Measurements from ENCODE around the gene NCAN. TPM values are rescaled to one million over a fixed set of nuclear protein-coding genes. Genes with fewer than 3 reads are reported as not detected.
A peak's percentile ranks its signal among the peaks of the same experiment; 100 is the strongest.

NCAN gene
- not detected in 2 replicates for total RNA-seq (2014; rRNA removed; shearing (Covaris generic); ENCODE audit: low replicate concordance)

DNA sequence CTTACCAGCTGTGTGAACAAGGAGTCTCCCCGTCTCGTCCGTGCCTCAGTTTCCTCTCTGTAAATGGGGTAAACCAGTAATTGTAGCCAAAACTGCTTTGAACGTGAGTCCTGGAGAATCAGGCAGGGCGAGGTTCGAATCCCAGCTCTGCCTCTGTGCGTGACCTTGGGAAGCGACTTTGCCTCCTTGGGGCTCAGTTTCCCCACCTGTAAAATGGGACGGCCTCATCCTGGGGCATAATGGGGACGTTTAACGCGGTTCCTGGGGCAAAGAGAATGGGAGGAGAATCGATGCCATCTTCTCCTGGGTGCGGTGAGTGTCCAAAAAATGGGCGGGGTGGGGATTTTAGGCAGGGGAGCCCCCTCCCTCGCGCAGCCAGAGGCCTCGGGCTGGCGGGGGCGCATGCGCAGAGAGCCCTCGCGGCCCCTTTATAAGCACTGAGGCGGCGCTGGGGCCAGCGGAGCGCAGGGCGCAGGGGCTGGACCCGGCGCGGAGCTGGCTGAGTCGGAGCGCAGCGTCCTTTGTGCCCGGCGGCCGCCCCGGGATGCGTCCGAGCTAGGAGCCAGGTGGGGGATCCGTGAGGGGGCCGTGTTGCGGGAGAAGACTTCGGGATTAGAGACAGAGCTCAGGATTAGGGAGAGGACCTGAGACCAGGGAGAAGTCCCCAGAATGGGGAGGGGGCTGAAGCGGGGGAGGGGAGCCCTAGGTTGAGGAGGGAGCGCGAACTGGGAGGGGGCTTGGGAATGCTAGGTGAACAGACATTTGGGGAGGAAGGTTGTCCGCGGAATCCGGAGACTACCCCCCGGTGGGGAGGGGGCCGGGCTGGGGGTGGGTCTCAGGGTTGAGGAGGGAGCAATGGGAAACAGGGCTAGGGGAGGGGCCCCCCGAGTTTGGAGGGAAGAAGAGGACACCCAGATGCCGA lies at the start of gene NCAN:
TSS of gene NCAN (plus strand) at position 460 of the 922 bp plus-strand sequence. CDS start 4,996 bp downstream, outside the sequence.
- no peak within 1 kb of the TSS for H3K9ac ChIP-seq (ENCODE audit: low read length)
- H3K4me1 ChIP-seq (ENCODE audit: low read length), result peaks cover 5% of the 10 kb centered on the region; the same call in 1 of the 2 replicates
- H3K79me2 ChIP-seq (ENCODE audit: low read length), result no peaks in the 10 kb centered on the region
- H3K36me3 ChIP-seq (ENCODE audit: insufficient read depth, low read length), result no peaks in the 10 kb centered on the region
- no peak within 1 kb of the TSS for H3K4me2 ChIP-seq (ENCODE audit: low read depth, low read length, poor library complexity, severe bottlenecking)
- H3K9me3 ChIP-seq (ENCODE audit: low read length), result no peaks in the 10 kb centered on the region
- no peak for DNase-seq
- H4K20me1 ChIP-seq (ENCODE audit: insufficient read depth, low read depth, low read length), result no peaks in the 10 kb centered on the region; the same call in 1 of the 2 replicates
- no peak within 1 kb of the TSS for H2AFZ ChIP-seq (ENCODE audit: low read length)
- H3K4me3 ChIP-seq (ENCODE audit: low read length), result no peak within 1 kb of the TSS
- no peaks in the 10 kb centered on the region for H3K9me2 ChIP-seq (replicated peaks; ENCODE audit: insufficient read depth, low read length)
- H3K27me3 ChIP-seq (ENCODE audit: low read length), result no peaks in the 10 kb centered on the region
- H3K27ac ChIP-seq (ENCODE audit: low read length), result no peak within 1 kb of the TSS

DNA sequence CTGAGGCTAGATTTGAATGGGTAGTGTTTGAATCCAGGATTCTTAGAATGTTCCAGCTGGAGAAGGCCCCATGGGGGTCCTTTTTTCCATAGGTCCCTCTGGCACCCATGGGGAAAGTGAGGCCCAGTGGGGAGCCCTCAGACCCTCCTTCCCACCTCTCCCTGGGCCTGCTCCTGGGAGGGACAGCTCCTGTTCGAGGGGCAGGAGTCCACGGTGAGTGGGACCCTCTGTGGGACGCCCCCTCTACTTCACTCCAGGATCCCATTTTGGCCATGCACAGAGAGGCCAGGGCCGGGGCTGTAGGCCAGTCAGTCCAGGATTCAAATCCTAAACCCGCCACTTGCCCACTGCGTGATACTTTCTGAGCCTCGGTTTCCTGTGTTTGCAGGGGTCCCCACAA lies 49.3 kb upstream of the NCAN start:
- Histone ChIP-seq H3K27me3 (ENCODE audit: low read length) (no peaks in the 10 kb centered on the region), H3K27ac (ENCODE audit: low read length) (peak overlapping the region; percentile 99), H2AFZ (ENCODE audit: low read length) (no peak overlapping the region), H3K9me3 (ENCODE audit: low read length) (no peaks in the 10 kb centered on the region), H3K4me1 (ENCODE audit: low read length) (peaks cover 100% of the 10 kb centered on the region), H3K4me2 (ENCODE audit: low read depth, low read length, poor library complexity, severe bottlenecking) (peak overlapping the region; percentile 89), H3K9me2 (replicated peaks; ENCODE audit: insufficient read depth, low read length) (no peaks in the 10 kb centered on the region), H3K9ac (ENCODE audit: low read length) (peak overlapping the region; percentile 94), H3K36me3 (ENCODE audit: insufficient read depth, low read length) (peaks cover 18% of the 10 kb centered on the region; the same call in 1 of the 2 replicates), H3K79me2 (ENCODE audit: low read length) (peaks cover 60% of the 10 kb centered on the region), H4K20me1 (ENCODE audit: insufficient read depth, low read depth, low read length) (peaks cover 34% of the 10 kb centered on the region; the same call in 1 of the 2 replicates), H3K4me3 (ENCODE audit: low read length) (peak overlapping the region; percentile 51; the same call in 1 of the 2 replicates)
- DNase-seq, result no peak

DNA sequence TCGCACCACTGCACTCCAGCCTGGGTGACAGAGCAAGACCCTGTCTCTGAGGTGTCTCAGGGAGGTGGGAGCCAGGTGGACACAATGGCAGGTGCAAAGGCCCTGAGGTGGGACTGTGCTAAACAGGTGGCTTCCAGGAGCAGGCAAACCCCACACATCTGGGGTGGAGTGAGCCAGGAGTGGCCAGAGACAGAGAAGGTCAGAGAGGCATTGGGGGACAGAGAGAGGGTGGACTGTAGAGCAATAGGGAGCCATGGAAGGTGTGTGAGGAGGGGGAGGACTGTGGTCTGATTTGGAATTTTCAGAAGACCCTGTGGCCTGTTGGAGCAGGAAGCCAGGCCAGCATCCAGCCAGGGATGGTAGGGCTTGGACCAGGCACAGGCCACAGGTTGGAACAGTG lies 46.4 kb upstream of the NCAN start:
- Histone ChIP-seq H3K27ac (ENCODE audit: low read length) (peak overlapping the region; percentile 99), H3K4me2 (ENCODE audit: low read depth, low read length, poor library complexity, severe bottlenecking) (peak overlapping the region; percentile 89), H3K4me1 (ENCODE audit: low read length) (peaks cover 86% of the 10 kb centered on the region), H3K4me3 (ENCODE audit: low read length) (peak overlapping the region; percentile 78; the same call in 1 of the 2 replicates), H3K36me3 (ENCODE audit: insufficient read depth, low read length) (peaks cover 29% of the 10 kb centered on the region; the same call in 1 of the 2 replicates), H4K20me1 (ENCODE audit: insufficient read depth, low read depth, low read length) (peaks cover 35% of the 10 kb centered on the region; the same call in 1 of the 2 replicates), H3K9me2 (replicated peaks; ENCODE audit: insufficient read depth, low read length) (no peaks in the 10 kb centered on the region), H3K27me3 (ENCODE audit: low read length) (no peaks in the 10 kb centered on the region), H2AFZ (ENCODE audit: low read length) (no peak overlapping the region), H3K9ac (ENCODE audit: low read length) (peak overlapping the region; percentile 94), H3K79me2 (ENCODE audit: low read length) (peaks cover 74% of the 10 kb centered on the region), H3K9me3 (ENCODE audit: low read length) (no peaks in the 10 kb centered on the region)
- peak; percentile 41 for DNase-seq

DNA sequence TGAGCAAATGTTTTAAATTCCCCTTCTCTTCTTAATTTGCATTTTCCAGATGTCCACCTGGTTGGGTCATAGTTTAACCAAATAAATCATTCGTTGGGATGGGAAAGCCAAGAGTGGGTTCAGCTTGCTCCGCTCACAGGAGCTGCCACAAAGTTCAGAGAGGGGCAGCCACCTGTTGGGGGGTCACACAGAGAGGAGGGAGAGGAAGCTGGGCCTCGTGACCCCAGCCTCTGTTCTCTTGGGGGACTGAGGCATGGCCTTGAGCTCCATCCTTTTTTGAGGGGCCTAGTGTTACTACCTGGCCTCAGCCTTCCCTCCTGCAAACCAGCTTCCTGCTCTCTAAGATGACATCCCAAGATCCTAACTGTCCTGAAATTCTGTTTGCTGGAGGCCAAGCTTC lies 44.1 kb upstream of the NCAN start:
- H4K20me1 ChIP-seq (ENCODE audit: insufficient read depth, low read depth, low read length), result peaks cover 30% of the 10 kb centered on the region; the same call in 1 of the 2 replicates
- peak overlapping the region; percentile 99 for H3K27ac ChIP-seq (ENCODE audit: low read length)
- peak; percentile 65 for DNase-seq
- no peaks in the 10 kb centered on the region for H3K27me3 ChIP-seq (ENCODE audit: low read length)
- peaks cover 86% of the 10 kb centered on the region for H3K4me1 ChIP-seq (ENCODE audit: low read length)
- H3K4me3 ChIP-seq (ENCODE audit: low read length), result peak overlapping the region; percentile 78
- no peaks in the 10 kb centered on the region for H3K9me3 ChIP-seq (ENCODE audit: low read length)
- H2AFZ ChIP-seq (ENCODE audit: low read length), result no peak overlapping the region
- no peaks in the 10 kb centered on the region for H3K9me2 ChIP-seq (replicated peaks; ENCODE audit: insufficient read depth, low read length)
- H3K79me2 ChIP-seq (ENCODE audit: low read length), result peaks cover 66% of the 10 kb centered on the region
- H3K36me3 ChIP-seq (ENCODE audit: insufficient read depth, low read length), result peaks cover 29% of the 10 kb centered on the region; the same call in 1 of the 2 replicates
- peak overlapping the region; percentile 89 for H3K4me2 ChIP-seq (ENCODE audit: low read depth, low read length, poor library complexity, severe bottlenecking)
- peak overlapping the region; percentile 94 for H3K9ac ChIP-seq (ENCODE audit: low read length)

- DNase-seq, result peak; percentile 72
- H3K9me2 ChIP-seq (replicated peaks; ENCODE audit: insufficient read depth, low read length), result no peaks in the 10 kb centered on the region
- H2AFZ ChIP-seq (ENCODE audit: low read length), result no peak overlapping the region
- H3K79me2 ChIP-seq (ENCODE audit: low read length), result peaks cover 59% of the 10 kb centered on the region
- H3K36me3 ChIP-seq (ENCODE audit: insufficient read depth, low read length), result peaks cover 29% of the 10 kb centered on the region; the same call in 1 of the 2 replicates
- peak overlapping the region; percentile 78 for H3K4me3 ChIP-seq (ENCODE audit: low read length)
- H3K9me3 ChIP-seq (ENCODE audit: low read length), result no peaks in the 10 kb centered on the region
- H4K20me1 ChIP-seq (ENCODE audit: insufficient read depth, low read depth, low read length), result peaks cover 30% of the 10 kb centered on the region; the same call in 1 of the 2 replicates
- peaks cover 83% of the 10 kb centered on the region for H3K4me1 ChIP-seq (ENCODE audit: low read length)
- H3K27me3 ChIP-seq (ENCODE audit: low read length), result no peaks in the 10 kb centered on the region
- peak overlapping the region; percentile 94 for H3K9ac ChIP-seq (ENCODE audit: low read length)
- H3K4me2 ChIP-seq (ENCODE audit: low read depth, low read length, poor library complexity, severe bottlenecking), result peak overlapping the region; percentile 89
- peak overlapping the region; percentile 99 for H3K27ac ChIP-seq (ENCODE audit: low read length)
These were observed 42.3 kb upstream of the NCAN start for GRCh38 chr19:19169236-19170052.

DNA sequence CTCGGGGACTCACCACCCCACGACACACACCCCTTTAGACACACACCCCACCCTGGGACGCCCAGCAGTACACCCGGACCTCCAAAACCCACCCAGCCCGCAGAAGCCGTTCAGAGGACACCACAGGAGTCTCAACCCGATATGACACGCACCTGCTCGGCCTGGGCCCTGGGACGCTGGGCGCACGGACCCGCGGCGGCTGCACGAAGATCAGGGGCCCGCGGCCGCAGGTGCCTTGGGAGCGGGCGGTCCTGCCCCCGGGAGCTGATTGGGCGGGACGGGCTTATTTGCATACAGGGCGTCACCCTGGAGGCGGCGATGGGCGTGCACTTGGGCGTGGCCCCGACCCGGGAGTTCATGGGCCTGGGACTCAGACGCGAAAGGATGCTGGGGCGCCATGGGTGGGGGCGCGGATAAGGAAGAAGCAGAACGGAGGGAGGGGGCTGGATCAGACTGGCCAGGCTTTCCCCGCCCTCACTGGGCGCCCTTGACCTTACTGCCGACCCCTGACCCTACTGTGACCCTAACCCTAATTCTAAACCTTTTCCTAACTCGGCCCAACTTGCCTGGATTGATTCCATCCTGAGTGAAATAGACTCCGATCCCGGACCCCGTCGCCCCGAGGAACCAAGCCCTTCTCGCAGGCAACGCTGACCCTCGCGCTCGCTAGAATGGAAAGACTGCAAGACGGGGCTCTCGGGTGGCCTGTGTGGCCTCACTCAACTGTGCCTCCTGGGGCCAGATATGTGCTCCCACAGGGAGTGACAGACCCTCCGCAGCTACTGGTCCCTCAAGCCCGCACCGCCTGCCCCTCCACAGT lies 41.5 kb upstream of the NCAN start, which contains the start of gene MEF2B:
TSS of gene MEF2B (minus strand) at position 211 of the 820 bp plus-strand sequence. CDS start 19,528 bp downstream, outside the sequence.
- peaks cover 24% of the 10 kb centered on the region; the same call in 1 of the 2 replicates for H4K20me1 ChIP-seq (ENCODE audit: insufficient read depth, low read depth, low read length)
- no peaks in the 10 kb centered on the region for H3K27me3 ChIP-seq (ENCODE audit: low read length)
- no peaks in the 10 kb centered on the region for H3K9me3 ChIP-seq (ENCODE audit: low read length)
- H3K27ac ChIP-seq (ENCODE audit: low read length), result peak within 1 kb of the TSS; percentile 99
- peak; percentile 98 for DNase-seq
- H2AFZ ChIP-seq (ENCODE audit: low read length), result no peak within 1 kb of the TSS
- peaks cover 29% of the 10 kb centered on the region; the same call in 1 of the 2 replicates for H3K36me3 ChIP-seq (ENCODE audit: insufficient read depth, low read length)
- H3K9ac ChIP-seq (ENCODE audit: low read length), result peak within 1 kb of the TSS; percentile 94
- peaks cover 51% of the 10 kb centered on the region for H3K79me2 ChIP-seq (ENCODE audit: low read length)
- H3K4me2 ChIP-seq (ENCODE audit: low read depth, low read length, poor library complexity, severe bottlenecking), result peak within 1 kb of the TSS; percentile 89
- H3K4me3 ChIP-seq (ENCODE audit: low read length), result peak within 1 kb of the TSS; percentile 78
- H3K9me2 ChIP-seq (replicated peaks; ENCODE audit: insufficient read depth, low read length), result no peaks in the 10 kb centered on the region
- H3K4me1 ChIP-seq (ENCODE audit: low read length), result peaks cover 83% of the 10 kb centered on the region
